GM20000 (cell line): ENCODE data around the gene NAT8L.

Experiments
- DNase-seq: peaks from one replicate; pipeline ENCODE4 v3.0.0; 2012; ENCODE audit warnings: low spot score
- CTCF ChIP-seq: IDR thresholded peaks from 2 replicates; pipeline ENCODE4 v1.5.1; 2012; ENCODE audit warnings: mild to moderate bottlenecking, control low read depth; ENCODE audit errors: extremely low read depth, missing control alignments

The NAT8L gene

GRCh38 chr4:2089222-2089621 is 30.1 kb downstream of the NAT8L start:
- no peak for TF ChIP-seq CTCF

GRCh38 chr4:2090642-2091041 is 31.5 kb downstream of the NAT8L start:
- no peak for TF ChIP-seq CTCF
- DNase-seq, result no peak

More at GRCh38 chr4:2089222-2089621, 30.1 kb downstream of the NAT8L start:
- DNase-seq, result no peak

GRCh38 chr4:2091990-2092668 is 33.0 kb downstream of the NAT8L start:
- DNase-seq, result no peak
- TF ChIP-seq CTCF, result no peak

GRCh38 chr4:2092669-2093053 is 33.5 kb downstream of the NAT8L start:
- no peak for TF ChIP-seq CTCF
- DNase-seq, result no peak

GRCh38 chr4:2093265-2093664 is 34.1 kb downstream of the NAT8L start:
- no peak for TF ChIP-seq CTCF
- no peak for DNase-seq

- no peak for TF ChIP-seq CTCF
- no peak for DNase-seq
Observed at GRCh38 chr4:2094545-2094944, 35.4 kb downstream of the NAT8L start.

GRCh38 chr4:2095236-2096072 is 36.3 kb downstream of the NAT8L start:
- DNase-seq, result no peak
- TF ChIP-seq CTCF, result no peak
